HG03139 (cell line): Measurements from ENCODE around the gene RPL31.
A peak's percentile ranks its signal among the peaks of the same experiment; 100 is the strongest.

Experiments used
- ATAC-seq: cut with Tn5 transposase; IDR thresholded peaks from one replicate; pipeline ENCODE4 v1.9.1; 2021; ENCODE audit not compliant: unreplicated experiment

Gene RPL31

DNA sequence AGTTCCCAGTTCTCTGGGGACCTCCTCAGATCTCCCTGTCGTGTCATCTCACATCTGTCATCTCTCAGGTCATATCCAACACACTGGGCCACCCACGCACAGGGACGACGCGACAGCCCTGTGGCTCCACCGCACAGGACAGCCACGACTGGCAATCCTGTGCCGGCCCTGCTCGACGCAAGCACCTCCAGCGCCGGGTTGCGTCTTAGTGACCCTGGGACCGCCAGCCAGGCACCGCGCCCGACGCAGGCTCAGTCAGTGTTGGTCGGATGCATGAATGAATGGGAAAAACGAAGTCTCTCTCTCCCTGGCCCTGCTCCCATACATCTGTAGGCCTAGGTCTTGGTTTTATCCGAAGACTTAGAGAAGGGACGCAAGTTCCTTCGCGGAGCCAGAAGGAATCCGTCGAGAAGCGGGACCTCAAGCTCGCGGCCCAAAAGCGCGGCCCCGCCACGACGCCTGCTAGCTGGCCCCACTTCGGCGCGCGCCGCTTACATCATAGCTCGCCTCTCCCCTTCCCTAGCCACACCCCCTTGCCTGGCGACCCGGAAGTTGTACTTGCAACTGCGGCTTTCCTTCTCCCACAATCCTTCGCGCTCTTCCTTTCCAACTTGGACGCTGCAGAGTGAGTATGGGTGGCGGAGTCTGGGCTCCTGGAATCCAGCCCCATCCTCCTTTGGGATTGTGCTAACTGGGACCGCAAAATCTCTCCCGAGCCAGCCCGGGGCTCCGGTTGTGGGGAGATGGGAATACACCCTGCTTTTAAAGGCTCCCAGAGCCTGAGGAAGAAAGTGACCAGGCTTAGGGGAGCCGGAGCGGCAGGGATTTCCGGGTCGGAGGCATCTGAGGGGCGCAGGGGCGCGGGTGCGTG lies at the start of gene RPL31:
RPL31 (plus strand) TSS at position 599 of the 871 bp plus-strand sequence. CDS start 413 bp downstream, outside the sequence.
- ATAC-seq, result peak; percentile 94

GRCh38 chr2:100952512-100952911 lies 49.6 kb upstream of the RPL31 start:
- ATAC-seq, result no peak

DNA sequence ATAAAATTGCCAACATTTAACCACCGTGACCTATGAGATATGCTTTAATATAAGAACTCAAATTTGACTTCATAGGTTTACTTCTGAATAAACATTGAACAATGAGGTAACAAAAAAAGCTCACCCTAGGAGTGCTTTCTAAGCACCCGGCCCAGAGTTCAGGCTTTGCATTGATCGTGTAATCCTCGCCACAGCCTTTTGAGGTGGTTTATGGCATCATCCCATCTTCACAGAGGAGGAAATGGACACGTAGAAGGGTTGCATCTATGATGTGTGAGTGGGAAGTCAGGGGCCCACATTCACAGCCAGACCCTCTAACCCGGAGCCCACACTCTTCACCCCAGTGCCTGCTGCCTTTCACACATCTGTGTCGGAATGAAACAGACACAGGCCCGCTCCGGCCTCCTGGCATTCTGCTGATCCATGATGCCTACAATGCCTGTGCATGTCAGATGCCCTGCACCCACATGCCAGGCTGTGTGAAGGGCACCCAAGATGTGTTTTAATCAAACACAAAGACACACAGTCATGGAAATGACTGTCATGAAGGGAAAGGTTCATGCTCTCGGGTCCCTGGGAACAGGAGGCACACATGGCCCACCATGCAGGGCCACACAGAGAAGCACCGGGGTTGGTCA lies 48.6 kb upstream of the RPL31 start:
- no peak for ATAC-seq

DNA sequence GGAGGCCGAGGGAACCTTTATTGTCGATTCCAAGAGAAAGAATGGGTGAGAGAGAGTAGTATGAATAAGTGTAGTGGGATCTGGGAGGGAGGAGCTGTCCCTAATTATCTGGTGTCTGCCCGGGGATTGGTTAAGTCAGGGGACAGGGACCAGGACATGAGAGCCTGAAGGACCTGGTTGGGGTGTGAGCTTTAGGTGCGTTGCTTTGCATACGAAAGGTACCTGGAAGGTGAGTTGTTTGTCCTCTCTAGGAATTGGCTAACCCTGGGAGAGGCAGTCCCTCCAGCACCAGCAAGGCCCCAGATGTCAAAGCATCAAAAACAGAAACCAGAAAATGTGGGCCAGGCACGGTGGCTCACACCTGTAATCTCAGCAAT lies 48.1 kb upstream of the RPL31 start:
- no peak for ATAC-seq

- ATAC-seq, result no peak
Observed at GRCh38 chr2:100955226-100955625, 46.9 kb upstream of the RPL31 start.

DNA sequence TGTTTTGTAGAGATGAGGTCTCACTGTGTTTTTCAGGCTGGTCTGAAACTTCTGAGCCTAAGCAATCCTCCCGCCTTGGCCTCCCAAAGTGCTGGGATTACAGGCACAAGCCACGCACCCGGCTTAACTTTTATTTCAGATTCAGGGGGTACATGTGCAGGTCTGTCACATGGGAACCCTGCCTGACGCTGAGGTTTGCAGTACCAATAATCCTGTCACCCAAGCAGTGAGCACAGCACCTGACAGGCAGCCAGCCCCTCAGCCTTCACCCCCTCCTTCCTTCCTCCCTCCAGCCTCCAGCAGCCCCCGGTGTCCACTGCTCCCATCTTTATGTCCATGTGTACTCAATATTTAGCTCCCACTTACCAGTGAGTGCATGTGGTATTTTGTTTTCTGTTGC lies 46.0 kb upstream of the RPL31 start:
- ATAC-seq, result no peak

GRCh38 chr2:100957996-100958653 lies 44.0 kb upstream of the RPL31 start:
- no peak for ATAC-seq

DNA sequence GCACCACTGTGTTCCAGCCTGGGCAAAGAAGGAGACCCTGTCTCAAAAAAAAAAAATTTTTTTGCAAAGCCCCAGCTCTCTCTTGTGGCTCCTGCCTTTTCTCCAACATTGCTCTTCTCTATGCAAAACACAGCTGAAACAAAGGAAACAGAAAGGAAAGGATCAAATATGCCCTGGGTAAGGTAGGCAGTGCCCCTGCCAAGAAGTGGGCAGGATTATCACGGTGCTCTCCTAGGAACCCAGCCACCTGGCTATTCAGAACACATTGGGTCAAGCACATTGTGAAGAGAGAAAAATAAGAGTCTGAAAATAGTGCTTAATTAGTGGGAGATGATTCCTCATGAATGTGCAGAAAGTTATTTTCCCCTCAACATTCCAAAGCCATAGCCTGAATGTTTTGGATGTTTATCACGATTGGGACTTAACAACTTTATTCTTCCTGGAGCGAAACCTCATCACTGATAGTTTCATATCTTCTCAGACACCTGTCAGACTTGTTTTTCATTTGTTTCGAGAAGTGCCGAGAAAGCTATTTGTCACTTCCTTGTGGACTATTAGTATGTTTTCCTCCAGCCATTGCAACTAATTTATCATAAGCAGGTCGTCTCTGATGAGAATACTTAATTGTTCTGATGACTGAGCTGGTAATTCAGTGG lies 42.7 kb upstream of the RPL31 start:
- no peak for ATAC-seq

DNA sequence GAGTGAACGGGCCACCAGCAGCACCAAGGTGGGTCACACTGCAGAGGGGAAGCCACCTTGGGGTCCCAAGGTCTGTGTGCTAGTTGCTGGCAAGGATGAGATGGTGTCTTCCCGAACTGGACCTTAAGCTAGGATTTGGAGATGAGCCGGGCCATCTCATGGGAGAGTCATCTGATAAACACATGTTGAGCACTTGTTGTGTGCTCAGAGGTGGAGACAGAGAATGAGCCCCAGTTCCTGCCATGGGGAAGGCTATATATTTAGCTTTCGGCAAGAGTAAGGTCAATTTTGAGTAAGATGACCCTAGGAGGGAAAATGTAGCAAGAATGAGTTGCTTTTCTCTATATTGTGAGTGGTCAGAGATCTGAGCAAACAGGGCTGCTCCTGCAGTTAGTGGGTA lies 41.4 kb upstream of the RPL31 start:
- ATAC-seq, result no peak

- no peak for ATAC-seq
Observed at GRCh38 chr2:100962366-100963025, 39.6 kb upstream of the RPL31 start.

- no peak for ATAC-seq
Observed at GRCh38 chr2:100963026-100963375, 39.1 kb upstream of the RPL31 start.

GRCh38 chr2:100964222-100964621 lies 37.9 kb upstream of the RPL31 start:
- ATAC-seq, result no peak

DNA sequence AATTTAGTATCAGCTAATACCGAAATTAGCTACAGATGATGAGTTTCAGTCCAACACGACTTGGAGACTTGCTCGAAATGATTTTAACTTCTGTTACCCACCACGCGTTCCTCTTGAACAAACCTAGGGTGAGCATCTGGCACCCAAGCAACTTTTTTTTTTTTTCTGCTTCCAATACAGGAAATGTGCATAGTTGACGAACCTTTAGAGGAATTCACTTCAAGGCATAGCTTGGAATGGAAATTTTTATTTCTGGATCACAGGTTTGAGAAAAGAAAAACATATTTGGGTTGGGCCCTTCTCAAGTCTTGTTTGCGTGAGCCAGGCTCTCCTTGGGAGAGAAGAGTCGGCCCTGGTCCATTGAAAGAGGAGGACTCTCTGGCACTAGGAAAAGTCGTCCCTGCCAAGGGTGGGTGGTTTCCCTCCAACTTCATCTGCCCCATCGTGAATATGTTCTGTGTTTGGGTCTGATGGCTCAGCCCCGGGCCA lies 37.4 kb upstream of the RPL31 start:
- no peak for ATAC-seq

DNA sequence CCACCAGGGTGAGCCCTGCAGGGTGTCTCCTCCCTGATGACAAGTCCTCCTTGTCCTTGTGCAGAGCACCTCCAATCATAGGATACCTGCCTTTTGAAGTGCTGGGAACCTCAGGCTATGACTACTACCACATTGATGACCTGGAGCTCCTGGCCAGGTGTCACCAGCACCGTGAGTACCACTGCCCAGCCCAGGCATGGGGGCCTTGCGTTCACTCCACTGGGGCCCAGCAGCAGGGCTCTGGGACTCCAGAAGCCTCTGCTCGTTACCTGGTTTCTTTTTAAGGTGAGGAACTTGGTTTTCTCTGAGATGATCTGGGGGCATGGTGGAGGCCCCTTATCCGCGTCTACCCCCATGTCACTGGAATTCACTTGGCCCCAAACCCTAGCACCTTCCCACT lies 36.5 kb upstream of the RPL31 start:
- no peak for ATAC-seq

DNA sequence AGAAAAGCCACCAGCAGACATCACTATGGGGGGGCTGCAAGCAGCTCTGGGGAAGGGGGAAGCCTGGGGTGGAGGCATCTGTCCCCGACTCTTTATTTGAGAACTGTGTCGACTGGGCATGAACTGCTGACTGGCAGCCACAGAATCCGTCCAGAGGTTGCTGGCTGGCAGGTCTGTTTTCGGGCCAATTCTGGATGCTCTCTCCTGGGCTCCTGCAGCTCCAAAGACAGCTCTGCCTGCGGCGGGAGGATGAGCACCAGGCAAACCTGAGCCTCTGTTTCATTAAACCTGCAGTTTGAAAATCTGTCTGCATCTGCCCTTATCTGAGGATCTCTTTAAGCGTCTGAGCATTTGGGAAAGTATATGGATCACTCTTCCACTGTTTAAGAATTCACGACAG lies 34.4 kb upstream of the RPL31 start:
- ATAC-seq, result no peak

- ATAC-seq, result no peak
Observed at GRCh38 chr2:100968146-100969145, 33.6 kb upstream of the RPL31 start.

- no peak for ATAC-seq
Observed at GRCh38 chr2:100969998-100970397, 32.1 kb upstream of the RPL31 start.

GRCh38 chr2:100971221-100971620 lies 30.9 kb upstream of the RPL31 start:
- no peak for ATAC-seq

GRCh38 chr2:100972452-100972851 lies 29.6 kb upstream of the RPL31 start:
- no peak for ATAC-seq
